Suprapubic skin (tissue), 4 donors: ENCODE measurements around the gene RANGRF. TPM values are rescaled to one million over a fixed set of nuclear protein-coding genes. Genes with fewer than 3 reads are reported as not detected.

Experiments
- DNase-seq, 2 donors: peaks; one replicate each; pipeline ENCODE4 v3.0.0-alpha.2; 2019; ENCODE audit warnings: low spot score in 2 of 2
- H3K27ac ChIP-seq: fragments of 200-600 bp; sonication (generic); one replicate; pipeline ENCODE4 v1.5.1; 2019
- H3K27me3 ChIP-seq: fragments of 200-600 bp; sonication (generic); one replicate; pipeline ENCODE4 v1.5.1; 2019
- H3K36me3 ChIP-seq: fragments of 200-600 bp; sonication (generic); one replicate; pipeline ENCODE4 v1.5.1; 2019
- H3K4me1 ChIP-seq: fragments of 200-600 bp; sonication (generic); one replicate; pipeline ENCODE4 v1.5.1; 2019
- H3K4me3 ChIP-seq: fragments of 200-600 bp; sonication (generic); one replicate; pipeline ENCODE4 v1.5.1; 2019; ENCODE audit warnings: mild to moderate bottlenecking
- H3K9me3 ChIP-seq: fragments of 200-600 bp; sonication (generic); one replicate; pipeline ENCODE4 v1.5.1; 2019
- EP300 ChIP-seq: sonication (generic); formaldehyde crosslinking; IDR thresholded peaks from one replicate; pipeline ENCODE4 v1.6.1; 2017; ENCODE audit warnings: antibody characterized with exemption
- POLR2A ChIP-seq, 2 donors: fragments of 450-650 bp; IDR thresholded peaks; one replicate each; pipeline ENCODE4 v1.6.1; 2017; ENCODE audit warnings: antibody characterized with exemption in 2 of 2, mild to moderate bottlenecking in 2 of 2, moderate library complexity in 2 of 2
- POLR2AphosphoS5 ChIP-seq, 3 donors: sonication (generic); formaldehyde crosslinking; IDR thresholded peaks; one replicate each; pipeline ENCODE4 v1.6.1; 2017; ENCODE audit warnings: antibody characterized with exemption in 3 of 3
- WGBS: methylation state at CpG from one replicate; pipeline ENCODE4 v1.1.5; 2018; 5-methylcytosine and 5-hydroxymethylcytosine counted together
- total RNA-seq, 4 donors: library from RNA; depleted of rRNA; stranded (reverse); fragments of >200 nt; gene quantifications; one replicate each; pipeline ENCODE4 v1.1.0, GENCODE V29; 2016
- TF ChIP-seq, protein P1 (sequence below), 2 donors: fragments of 200-600 bp in 1 of 2; fragments of 450-650 bp in 1 of 2; sonication (generic) in 1 of 2; IDR thresholded peaks; one replicate each; pipeline ENCODE4 v1.5.1; 2016 to 2019; ENCODE audit warnings: antibody characterized with exemption in 2 of 2, mild to moderate bottlenecking in 1 of 2, moderate library complexity in 1 of 2

The RANGRF gene
- total RNA-seq, 4 donors from 2014 or later, result 12.6 to 16.3 (median 13.7) TPM

DNA sequence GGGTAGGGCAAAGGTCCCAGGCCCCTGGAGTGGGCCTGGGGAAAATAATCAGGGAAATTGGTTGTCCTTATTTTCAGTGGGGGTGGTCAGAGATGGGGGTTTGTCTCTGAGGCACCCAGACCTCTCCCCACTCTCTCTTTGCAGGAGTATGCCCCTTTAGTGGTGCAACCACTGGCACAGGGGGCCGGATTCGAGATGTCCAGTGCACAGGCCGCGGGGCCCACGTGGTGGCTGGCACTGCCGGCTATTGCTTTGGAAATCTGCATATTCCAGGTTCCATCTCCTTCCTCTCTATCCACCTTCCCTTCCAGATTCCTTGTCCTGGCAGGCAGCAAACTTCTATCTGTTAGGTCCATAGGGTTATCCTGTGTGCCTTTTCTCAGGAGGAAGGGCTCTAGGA lies 31.8 kb upstream of the RANGRF start:
- TF ChIP-seq POLR2AphosphoS5 (IDR thresholded peaks at IDR 0.05), result no peak
- no peak for TF ChIP-seq POLR2A (IDR thresholded peaks at IDR 0.05)
- TF ChIP-seq, protein P1, sequence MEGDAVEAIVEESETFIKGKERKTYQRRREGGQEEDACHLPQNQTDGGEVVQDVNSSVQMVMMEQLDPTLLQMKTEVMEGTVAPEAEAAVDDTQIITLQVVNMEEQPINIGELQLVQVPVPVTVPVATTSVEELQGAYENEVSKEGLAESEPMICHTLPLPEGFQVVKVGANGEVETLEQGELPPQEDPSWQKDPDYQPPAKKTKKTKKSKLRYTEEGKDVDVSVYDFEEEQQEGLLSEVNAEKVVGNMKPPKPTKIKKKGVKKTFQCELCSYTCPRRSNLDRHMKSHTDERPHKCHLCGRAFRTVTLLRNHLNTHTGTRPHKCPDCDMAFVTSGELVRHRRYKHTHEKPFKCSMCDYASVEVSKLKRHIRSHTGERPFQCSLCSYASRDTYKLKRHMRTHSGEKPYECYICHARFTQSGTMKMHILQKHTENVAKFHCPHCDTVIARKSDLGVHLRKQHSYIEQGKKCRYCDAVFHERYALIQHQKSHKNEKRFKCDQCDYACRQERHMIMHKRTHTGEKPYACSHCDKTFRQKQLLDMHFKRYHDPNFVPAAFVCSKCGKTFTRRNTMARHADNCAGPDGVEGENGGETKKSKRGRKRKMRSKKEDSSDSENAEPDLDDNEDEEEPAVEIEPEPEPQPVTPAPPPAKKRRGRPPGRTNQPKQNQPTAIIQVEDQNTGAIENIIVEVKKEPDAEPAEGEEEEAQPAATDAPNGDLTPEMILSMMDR (IDR thresholded peaks at IDR 0.05), result no peak
- TF ChIP-seq EP300, result no peak
- no peak overlapping the region for H3K4me3 ChIP-seq
- 100% methylated on average over 5 of the region's 6 CpGs for WGBS

DNA sequence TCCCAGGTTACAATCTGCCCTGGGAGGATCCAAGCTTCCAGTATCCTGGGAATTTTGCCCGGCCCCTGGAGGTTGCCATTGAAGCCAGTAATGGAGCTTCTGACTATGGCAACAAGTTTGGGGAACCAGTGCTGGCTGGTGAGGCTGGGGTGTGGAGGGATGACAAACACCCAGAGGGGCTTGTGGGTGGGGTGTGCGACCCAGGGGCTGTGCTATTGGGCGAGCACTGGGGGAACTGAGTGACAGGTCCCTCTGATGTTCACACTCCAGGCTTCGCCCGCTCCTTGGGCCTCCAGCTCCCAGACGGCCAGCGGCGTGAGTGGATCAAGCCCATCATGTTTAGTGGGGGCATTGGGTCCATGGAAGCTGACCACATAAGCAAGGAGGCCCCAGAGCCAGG lies 30.7 kb upstream of the RANGRF start:
- H3K27ac ChIP-seq, result no peak overlapping the region
- H3K4me3 ChIP-seq, result no peak overlapping the region
- 93% methylated on average over 7 of the region's 8 CpGs for WGBS
- no peak for DNase-seq
- no peaks in the 10 kb centered on the region for H3K27me3 ChIP-seq
- H3K36me3 ChIP-seq, result peaks cover 87% of the 10 kb centered on the region
- TF ChIP-seq POLR2A (IDR thresholded peaks at IDR 0.05) (no peak), EP300 (no peak), POLR2AphosphoS5 (IDR thresholded peaks at IDR 0.05) (no peak)
- TF ChIP-seq, protein P1 (IDR thresholded peaks at IDR 0.05), result no peak
- H3K4me1 ChIP-seq, result no peaks in the 10 kb centered on the region
- no peaks in the 10 kb centered on the region for H3K9me3 ChIP-seq

More for the DNA sequence above, 31.8 kb upstream of the RANGRF start:
- peaks cover 79% of the 10 kb centered on the region for H3K36me3 ChIP-seq
- H3K27me3 ChIP-seq, result no peaks in the 10 kb centered on the region
- no peaks in the 10 kb centered on the region for H3K4me1 ChIP-seq
- no peaks in the 10 kb centered on the region for H3K9me3 ChIP-seq
- no peak overlapping the region for H3K27ac ChIP-seq
- DNase-seq, result no peak

DNA sequence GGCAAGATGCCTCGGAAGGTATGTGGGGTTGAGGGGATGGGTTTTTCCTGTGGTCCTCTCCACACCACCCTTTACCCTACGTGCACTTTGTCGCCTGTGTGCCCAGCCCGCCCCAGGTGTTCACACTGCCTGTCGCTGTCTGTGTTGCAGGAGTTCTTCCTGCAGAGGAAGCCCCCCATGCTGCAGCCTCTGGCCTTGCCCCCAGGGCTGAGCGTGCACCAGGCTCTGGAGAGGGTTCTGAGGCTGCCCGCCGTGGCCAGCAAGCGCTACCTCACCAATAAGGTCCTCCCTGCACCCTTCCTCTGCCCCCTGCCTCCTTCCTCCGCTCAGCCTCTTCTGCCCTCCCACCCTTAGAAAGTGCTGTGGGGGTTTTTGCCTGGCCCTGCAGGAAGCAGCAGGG lies 24.1 kb upstream of the RANGRF start:
- Histone ChIP-seq H3K4me1 (no peaks in the 10 kb centered on the region), H3K27ac (no peak overlapping the region), H3K27me3 (no peaks in the 10 kb centered on the region), H3K36me3 (peaks cover 90% of the 10 kb centered on the region), H3K4me3 (no peak overlapping the region), H3K9me3 (no peaks in the 10 kb centered on the region)
- TF ChIP-seq EP300 (no peak), POLR2A (IDR thresholded peaks at IDR 0.05) (no peak), POLR2AphosphoS5 (IDR thresholded peaks at IDR 0.05) (no peak)
- TF ChIP-seq, protein P1 (IDR thresholded peaks at IDR 0.05), result no peak
- DNase-seq, result no peak
- WGBS, result 99% methylated on average over 9 of the region's 10 CpGs

DNA sequence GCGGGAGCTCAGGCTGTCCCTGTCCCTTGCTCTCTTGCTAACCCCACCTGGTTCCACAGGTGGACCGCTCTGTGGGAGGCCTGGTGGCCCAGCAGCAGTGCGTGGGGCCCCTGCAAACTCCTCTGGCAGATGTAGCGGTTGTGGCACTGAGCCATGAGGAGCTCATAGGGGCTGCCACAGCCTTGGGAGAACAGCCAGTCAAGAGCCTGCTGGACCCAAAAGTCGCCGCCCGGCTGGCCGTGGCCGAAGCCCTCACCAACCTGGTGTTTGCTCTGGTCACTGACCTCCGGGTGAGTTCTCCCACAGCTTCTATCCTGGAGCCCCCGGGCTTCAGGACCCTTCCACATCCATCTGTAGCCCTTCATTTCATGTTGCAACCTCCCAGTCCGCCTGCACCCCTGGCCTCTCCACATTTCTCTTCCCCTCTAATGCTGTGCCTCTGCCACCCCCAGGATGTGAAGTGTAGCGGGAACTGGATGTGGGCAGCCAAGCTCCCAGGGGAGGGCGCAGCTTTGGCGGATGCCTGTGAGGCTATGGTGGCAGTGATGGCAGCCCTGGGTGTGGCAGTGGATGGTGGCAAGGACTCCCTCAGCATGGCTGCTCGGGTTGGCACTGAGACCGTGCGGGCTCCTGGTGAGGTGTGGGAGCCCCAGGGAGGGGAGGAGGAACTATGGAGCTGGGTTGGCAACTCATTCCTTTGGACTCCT lies 23.5 kb upstream of the RANGRF start:
- Histone ChIP-seq H3K27me3 (no peaks in the 10 kb centered on the region), H3K27ac (no peak overlapping the region), H3K9me3 (no peaks in the 10 kb centered on the region), H3K36me3 (peaks cover 90% of the 10 kb centered on the region), H3K4me3 (no peak overlapping the region), H3K4me1 (no peaks in the 10 kb centered on the region)
- TF ChIP-seq, protein P1 (IDR thresholded peaks at IDR 0.05), result no peak
- TF ChIP-seq EP300 (no peak), POLR2A (IDR thresholded peaks at IDR 0.05) (no peak), POLR2AphosphoS5 (IDR thresholded peaks at IDR 0.05) (no peak)
- WGBS, result 92% methylated on average over 15 of the region's 18 CpGs
- no peak for DNase-seq

DNA sequence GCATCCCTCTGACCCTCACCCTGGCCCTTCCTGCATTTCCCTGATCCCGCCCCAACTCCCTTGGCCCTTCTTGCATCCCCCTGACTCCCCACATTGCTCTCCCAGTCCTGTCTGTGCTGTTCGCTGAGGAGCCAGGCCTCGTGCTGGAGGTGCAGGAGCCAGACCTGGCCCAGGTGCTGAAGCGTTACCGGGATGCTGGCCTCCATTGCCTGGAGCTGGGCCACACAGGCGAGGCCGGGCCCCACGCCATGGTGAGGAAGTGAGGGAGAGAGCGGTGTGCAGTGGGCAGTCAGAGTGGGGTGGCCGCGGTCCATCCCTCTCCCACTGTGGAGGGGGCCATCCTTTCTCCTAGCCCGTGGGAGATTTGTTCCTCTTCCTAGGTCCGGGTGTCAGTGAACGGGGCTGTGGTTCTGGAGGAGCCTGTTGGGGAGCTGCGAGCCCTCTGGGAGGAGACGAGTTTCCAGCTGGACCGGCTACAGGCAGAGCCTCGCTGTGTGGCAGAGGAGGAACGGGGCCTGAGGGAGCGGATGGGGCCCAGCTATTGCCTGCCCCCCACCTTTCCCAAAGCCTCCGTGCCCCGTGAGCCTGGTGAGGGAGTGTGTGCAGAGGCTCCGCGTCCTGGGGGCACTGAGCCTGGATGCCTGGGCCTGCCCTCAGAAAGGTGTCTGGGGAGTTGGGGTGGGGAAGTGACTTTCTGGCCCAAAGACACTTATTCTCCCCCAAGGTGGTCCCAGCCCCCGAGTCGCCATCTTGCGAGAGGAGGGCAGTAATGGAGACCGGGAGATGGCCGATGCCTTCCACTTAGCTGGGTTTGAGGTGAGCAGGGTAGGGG lies 21.6 kb upstream of the RANGRF start:
- H3K27me3 ChIP-seq, result no peaks in the 10 kb centered on the region
- H3K9me3 ChIP-seq, result no peaks in the 10 kb centered on the region
- H3K4me3 ChIP-seq, result no peak overlapping the region
- DNase-seq, result no peak
- peaks cover 79% of the 10 kb centered on the region for H3K36me3 ChIP-seq
- H3K27ac ChIP-seq, result no peak overlapping the region
- no peaks in the 10 kb centered on the region for H3K4me1 ChIP-seq
- TF ChIP-seq POLR2AphosphoS5 (IDR thresholded peaks at IDR 0.05) (no peak), EP300 (no peak), POLR2A (IDR thresholded peaks at IDR 0.05) (no peak)
- TF ChIP-seq, protein P1 (IDR thresholded peaks at IDR 0.05), result no peak
- WGBS, result 92% methylated on average over 28 of the region's 29 CpGs
